GM18507 (cell line): ENCODE measurements around the gene PML.
"Not testable (repeated sequence)": the region's sequence is repeated elsewhere in the genome, so short reads cannot be mapped to it uniquely, and the experiment has no call there.

Experiments used
- DNase-seq: peaks from one replicate; pipeline ENCODE4 v3.0.0; 2011; ENCODE audit warnings: low read depth; ENCODE audit not compliant: insufficient read length; ENCODE audit errors: extremely low spot score
- FAIRE-seq: peaks from 2 replicates; lab custom pipeline; 2011; peaks lifted over from hg19 to GRCh38; lab: Jason Lieb, UNC

Gene PML

GRCh38 chr15:74094567-74094966 is 100.1 kb downstream of the PML start:
- not testable (repeated sequence) for FAIRE-seq, DNase-seq

GRCh38 chr15:74095610-74096009 is 101.1 kb downstream of the PML start:
- not testable (repeated sequence) for FAIRE-seq, DNase-seq

- DNase-seq, FAIRE-seq: not testable (repeated sequence)
Measured at GRCh38 chr15:74096753-74097474, 102.4 kb downstream of the PML start.
